HFFc6 (cell line): ENCODE measurements around the gene ARGLU1. TPM values are rescaled to one million over a fixed set of nuclear protein-coding genes. Genes with fewer than 3 reads are reported as not detected.
A peak's percentile ranks its signal among the peaks of the same experiment; 100 is the strongest.

ENCODE experiments used
- DNase-seq: peaks from one replicate; pipeline ENCODE4 v3.0.0-alpha.2; 2018
- H3K27ac Mint-ChIP-seq: 2 replicates; pipeline ENCODE4 v1.8.0; 2020; ENCODE audit warnings: mild to moderate bottlenecking, mixed read lengths
- H3K27me3 Mint-ChIP-seq: 2 replicates; pipeline ENCODE4 v1.8.0; 2021; ENCODE audit warnings: mild to moderate bottlenecking, moderate library complexity, mixed read lengths; ENCODE audit not compliant: insufficient read depth
- H3K36me3 Mint-ChIP-seq: 2 replicates; pipeline ENCODE4 v1.8.0; 2021; ENCODE audit warnings: low read depth, mixed read lengths
- H3K4me1 Mint-ChIP-seq: 2 replicates; pipeline ENCODE4 v1.8.0; 2020; ENCODE audit warnings: low read depth, mixed read lengths
- H3K4me3 Mint-ChIP-seq: 2 replicates; pipeline ENCODE4 v1.8.0; 2020; ENCODE audit warnings: mild to moderate bottlenecking, moderate library complexity, mixed read lengths
- H3K9me3 Mint-ChIP-seq: 2 replicates; pipeline ENCODE4 v1.8.0; 2020; ENCODE audit warnings: mild to moderate bottlenecking, mixed read lengths
- CTCF ChIP-seq: fragments of 200-600 bp; sonication (generic); IDR thresholded peaks from 2 replicates; pipeline ENCODE4 v1.5.0; 2021; ENCODE audit warnings: antibody characterized with exemption, mild to moderate bottlenecking
- total RNA-seq, 6 experiments: library from RNA; stranded (reverse); fragmentation: NEBNext Ultra II Directional; extraction: Animal tissue kit (Norgen Biotek cat#: 25700); gene quantifications; 2 replicates in 1 of 6; 3 replicates in 5 of 6; pipeline ENCODE4 v1.2.3, GENCODE V29; 2021

ARGLU1 gene
- total RNA-seq, 6 experiments from 2014 or later = 30.3 to 39.4 (median 38.0) TPM

- Mint-ChIP-seq H3K27ac (no peak overlapping the region), H3K36me3 (peaks cover 13% of the 10 kb centered on the region; the same call in 1 of the 2 replicates), H3K4me1 (peaks cover 39% of the 10 kb centered on the region), H3K9me3 (no peaks in the 10 kb centered on the region), H3K4me3 (peak overlapping the region; percentile 93), H3K27me3 (peaks cover 6% of the 10 kb centered on the region; the same call in 1 of the 2 replicates)
- DNase-seq = no peak
- no peak for TF ChIP-seq CTCF
Measured at GRCh38 chr13:106530980-106531481, 36.9 kb downstream of the ARGLU1 start.

GRCh38 chr13:106530171-106530851 is 37.6 kb downstream of the ARGLU1 start:
- Mint-ChIP-seq H3K4me3 (peak overlapping the region; percentile 93), H3K9me3 (no peaks in the 10 kb centered on the region), H3K4me1 (peaks cover 39% of the 10 kb centered on the region), H3K36me3 (peaks cover 13% of the 10 kb centered on the region; the same call in 1 of the 2 replicates), H3K27ac (no peak overlapping the region), H3K27me3 (peaks cover 6% of the 10 kb centered on the region; the same call in 1 of the 2 replicates)
- DNase-seq = no peak
- no peak for TF ChIP-seq CTCF

DNA sequence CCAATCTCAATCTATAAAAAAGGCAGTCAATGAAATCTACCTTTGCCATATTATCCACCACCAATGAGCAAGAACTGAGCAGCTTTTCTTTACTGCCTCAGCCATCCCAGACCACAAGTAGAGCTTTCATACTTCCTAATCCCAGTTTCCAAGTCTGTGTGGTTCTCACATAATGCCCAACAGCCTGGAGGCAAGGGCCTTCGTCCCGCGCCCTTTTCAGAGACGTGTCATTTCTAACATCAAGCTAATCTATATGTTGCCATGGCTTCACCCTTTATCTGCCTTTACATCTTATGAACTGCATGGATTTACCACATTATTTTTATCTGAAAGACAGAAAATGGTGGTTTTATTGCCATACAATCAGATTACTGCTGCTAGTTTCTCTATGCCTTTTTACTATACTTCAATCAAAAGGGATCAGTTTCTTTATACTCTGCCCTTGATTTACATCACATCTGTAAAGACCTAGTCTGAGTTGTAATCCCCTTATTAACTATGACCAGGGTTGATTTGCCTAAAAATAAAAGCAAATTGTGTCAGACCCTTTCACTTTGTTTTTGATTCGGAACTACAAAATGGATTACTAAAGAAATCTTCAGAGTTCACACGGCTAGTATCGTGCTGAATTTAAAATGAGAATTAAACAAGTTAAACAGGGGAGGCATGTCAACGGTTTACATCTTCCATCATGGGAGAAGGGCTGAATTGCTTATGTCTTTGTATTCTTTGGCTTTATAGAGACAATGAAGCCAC is 38.3 kb downstream of the ARGLU1 start:
- H3K9me3 Mint-ChIP-seq = no peaks in the 10 kb centered on the region
- H3K36me3 Mint-ChIP-seq = peaks cover 13% of the 10 kb centered on the region; the same call in 1 of the 2 replicates
- H3K4me1 Mint-ChIP-seq = peaks cover 39% of the 10 kb centered on the region
- H3K4me3 Mint-ChIP-seq = peak overlapping the region; percentile 9; the same call in 1 of the 2 replicates
- no peak for DNase-seq
- no peak for TF ChIP-seq CTCF
- no peak overlapping the region for H3K27ac Mint-ChIP-seq
- peaks cover 6% of the 10 kb centered on the region; the same call in 1 of the 2 replicates for H3K27me3 Mint-ChIP-seq

- DNase-seq = no peak
- no peaks in the 10 kb centered on the region for H3K9me3 Mint-ChIP-seq
- H3K27me3 Mint-ChIP-seq = peaks cover 6% of the 10 kb centered on the region; the same call in 1 of the 2 replicates
- H3K36me3 Mint-ChIP-seq = peaks cover 13% of the 10 kb centered on the region; the same call in 1 of the 2 replicates
- H3K4me1 Mint-ChIP-seq = peaks cover 41% of the 10 kb centered on the region
- no peak overlapping the region for H3K27ac Mint-ChIP-seq
- H3K4me3 Mint-ChIP-seq = no peak overlapping the region
- TF ChIP-seq CTCF = no peak
Measured at GRCh38 chr13:106528718-106529414, 39.1 kb downstream of the ARGLU1 start.

- Mint-ChIP-seq H3K36me3 (peaks cover 8% of the 10 kb centered on the region; the same call in 1 of the 2 replicates), H3K27me3 (peaks cover 6% of the 10 kb centered on the region; the same call in 1 of the 2 replicates), H3K4me3 (no peak overlapping the region), H3K9me3 (no peaks in the 10 kb centered on the region), H3K4me1 (peaks cover 50% of the 10 kb centered on the region), H3K27ac (no peak overlapping the region)
- no peak for DNase-seq
- no peak for TF ChIP-seq CTCF
Measured at GRCh38 chr13:106527826-106528225, 40.1 kb downstream of the ARGLU1 start.
